ENCODE data around the gene MCM3AP. TPM values are rescaled to one million over a fixed set of nuclear protein-coding genes. Genes with fewer than 3 reads are reported as not detected.
"Not testable (repeated sequence)": the region's sequence is repeated elsewhere in the genome, so short reads cannot be mapped to it uniquely, and the experiment has no call there.

Gene MCM3AP
- total RNA-seq, 1 donor: 60.9 TPM

- no peak for DNase-seq (ENCODE audit: low read depth)
- TF ChIP-seq, protein P1, sequence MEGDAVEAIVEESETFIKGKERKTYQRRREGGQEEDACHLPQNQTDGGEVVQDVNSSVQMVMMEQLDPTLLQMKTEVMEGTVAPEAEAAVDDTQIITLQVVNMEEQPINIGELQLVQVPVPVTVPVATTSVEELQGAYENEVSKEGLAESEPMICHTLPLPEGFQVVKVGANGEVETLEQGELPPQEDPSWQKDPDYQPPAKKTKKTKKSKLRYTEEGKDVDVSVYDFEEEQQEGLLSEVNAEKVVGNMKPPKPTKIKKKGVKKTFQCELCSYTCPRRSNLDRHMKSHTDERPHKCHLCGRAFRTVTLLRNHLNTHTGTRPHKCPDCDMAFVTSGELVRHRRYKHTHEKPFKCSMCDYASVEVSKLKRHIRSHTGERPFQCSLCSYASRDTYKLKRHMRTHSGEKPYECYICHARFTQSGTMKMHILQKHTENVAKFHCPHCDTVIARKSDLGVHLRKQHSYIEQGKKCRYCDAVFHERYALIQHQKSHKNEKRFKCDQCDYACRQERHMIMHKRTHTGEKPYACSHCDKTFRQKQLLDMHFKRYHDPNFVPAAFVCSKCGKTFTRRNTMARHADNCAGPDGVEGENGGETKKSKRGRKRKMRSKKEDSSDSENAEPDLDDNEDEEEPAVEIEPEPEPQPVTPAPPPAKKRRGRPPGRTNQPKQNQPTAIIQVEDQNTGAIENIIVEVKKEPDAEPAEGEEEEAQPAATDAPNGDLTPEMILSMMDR (IDR thresholded peaks at IDR 0.05; ENCODE audit: insufficient read depth, low read depth, low read length): no peak
- H3K4me3 ChIP-seq (ENCODE audit: low read depth, low read length): no peak overlapping the region
Observed at GRCh38 chr21:46206163-46207005, 79.0 kb downstream of the MCM3AP start.

- DNase-seq (ENCODE audit: low read depth): no peak
- TF ChIP-seq, protein P1 (IDR thresholded peaks at IDR 0.05; ENCODE audit: insufficient read depth, low read depth, low read length): no peak
- H3K4me3 ChIP-seq (ENCODE audit: low read depth, low read length): no peak overlapping the region
Observed at GRCh38 chr21:46205766-46206162, 79.6 kb downstream of the MCM3AP start.

DNA sequence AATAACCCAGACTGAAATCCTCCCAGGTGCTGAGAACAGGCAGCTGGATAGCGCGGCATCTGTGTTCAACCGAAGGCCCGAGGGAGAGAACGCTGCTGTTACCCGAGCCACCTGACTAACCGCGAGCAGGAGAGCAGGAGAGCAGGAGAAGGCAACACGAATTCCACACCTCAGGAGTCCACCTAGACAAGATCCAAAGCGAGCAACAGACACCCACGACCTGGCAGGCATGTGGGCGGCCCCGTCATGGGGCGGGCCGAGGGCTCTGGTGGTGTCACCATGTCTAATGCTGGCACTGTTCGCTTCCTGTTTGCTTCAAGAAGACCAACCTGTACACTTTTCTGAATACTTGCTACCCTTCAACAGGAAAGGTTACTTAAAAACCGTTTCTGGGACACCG, 80.2 kb downstream of the MCM3AP start:
- TF ChIP-seq, protein P1 (IDR thresholded peaks at IDR 0.05; ENCODE audit: insufficient read depth, low read depth, low read length): no peak
- no peak for DNase-seq (ENCODE audit: low read depth)
- H3K4me3 ChIP-seq (ENCODE audit: low read depth, low read length): no peak overlapping the region

DNA sequence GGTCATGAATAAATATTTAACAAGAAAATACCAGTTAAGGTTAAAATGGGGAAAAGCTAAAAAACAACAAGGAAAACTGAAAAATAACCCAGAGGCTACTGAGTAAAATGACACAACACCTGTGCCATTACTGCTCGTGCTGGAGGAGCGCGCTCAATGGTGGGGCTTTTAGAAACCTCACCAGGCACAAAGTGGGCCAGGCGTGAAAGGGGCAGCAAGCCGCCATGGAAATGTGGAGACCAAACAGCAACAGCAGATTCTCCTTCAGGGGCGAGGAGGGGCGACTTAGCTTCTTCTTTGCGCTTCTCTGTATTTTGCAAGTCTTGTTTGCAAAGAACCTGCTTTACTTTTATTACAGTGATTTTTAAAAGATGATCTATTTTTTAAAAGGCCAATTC, 82.2 kb downstream of the MCM3AP start:
- H3K4me3 ChIP-seq (ENCODE audit: low read depth, low read length): no peak overlapping the region
- DNase-seq (ENCODE audit: low read depth): no peak
- TF ChIP-seq, protein P1 (IDR thresholded peaks at IDR 0.05; ENCODE audit: insufficient read depth, low read depth, low read length): no peak

GRCh38 chr21:46202592-46203202, 82.7 kb downstream of the MCM3AP start:
- DNase-seq (ENCODE audit: low read depth): no peak
- TF ChIP-seq, protein P1 (IDR thresholded peaks at IDR 0.05; ENCODE audit: insufficient read depth, low read depth, low read length): no peak
- no peak overlapping the region for H3K4me3 ChIP-seq (ENCODE audit: low read depth, low read length)

- not testable (repeated sequence) for DNase-seq (ENCODE audit: low read depth); H3K4me3 ChIP-seq (ENCODE audit: low read depth, low read length)
Observed at GRCh38 chr21:46200877-46201803, 84.3 kb downstream of the MCM3AP start.

Measured in fibroblast of villous mesenchyme (primary cell).